BE2C (cell line): ENCODE results near the gene TFEB.
"Not testable (repeated sequence)": the region's sequence is repeated elsewhere in the genome, so short reads cannot be mapped to it uniquely, and the experiment has no call there.

Experiments
- DNase-seq: peaks from one replicate; pipeline ENCODE4 v3.0.0-alpha.2; 2020
- H3K27me3 ChIP-seq: fragments of 250-450 bp; sonication (Bioruptor Pico); 2 replicates; pipeline ENCODE4 v1.5.1; 2020; ENCODE audit warnings: mild to moderate bottlenecking
- H3K36me3 ChIP-seq: fragments of 250-450 bp; sonication (Bioruptor Pico); 2 replicates; pipeline ENCODE4 v1.5.1; 2020; ENCODE audit warnings: mild to moderate bottlenecking
- H3K4me1 ChIP-seq: fragments of 250-450 bp; sonication (Bioruptor Pico); 2 replicates; pipeline ENCODE4 v1.5.1; 2020
- H3K4me3 ChIP-seq: 2 replicates; pipeline ENCODE4 v1.5.1; 2011; ENCODE audit warnings: low read depth, low read length
- H3K9me3 ChIP-seq: fragments of 250-450 bp; sonication (Bioruptor Pico); 2 replicates; pipeline ENCODE4 v1.5.1; 2020
- TF ChIP-seq, protein P1 (sequence below): IDR thresholded peaks from 2 replicates; pipeline ENCODE4 v1.5.1; 2012; ENCODE audit warnings: mild to moderate bottlenecking, low read depth, low read length

TFEB gene

DNA sequence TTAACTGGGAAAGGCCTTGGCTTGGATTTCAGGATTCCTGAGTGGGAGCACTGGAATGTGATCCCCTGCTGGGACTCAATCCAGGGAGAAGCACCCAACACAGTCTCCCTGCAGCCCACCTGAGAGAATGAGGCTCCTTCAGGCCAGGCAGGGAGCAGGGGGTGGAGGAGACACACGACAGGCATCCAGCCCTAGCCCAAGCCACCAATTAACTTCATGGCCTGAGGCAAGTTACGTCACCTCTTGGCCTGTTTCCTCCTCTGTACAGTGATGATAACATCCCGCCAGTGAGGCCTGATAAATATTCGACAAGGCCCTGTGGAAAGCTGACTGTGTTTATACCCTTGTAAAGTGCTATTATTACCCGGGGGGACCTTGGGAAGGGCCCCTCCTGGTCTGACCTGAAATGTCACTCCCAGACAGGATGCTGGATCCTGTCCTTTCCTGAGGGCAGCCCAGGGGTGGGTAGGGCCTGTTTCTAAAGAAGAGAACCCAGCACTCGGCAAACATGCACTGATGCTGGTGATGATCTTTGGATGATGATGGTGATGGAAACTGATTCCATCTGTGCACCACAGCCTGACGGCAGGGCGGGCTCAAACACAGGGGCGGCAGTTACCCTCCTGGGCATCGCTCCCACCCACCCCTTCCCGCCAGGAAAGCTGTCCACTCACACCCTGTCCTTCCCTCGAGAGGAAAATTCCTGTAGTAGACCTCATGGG is 31.9 kb upstream of the TFEB start:
- TF ChIP-seq, protein P1, sequence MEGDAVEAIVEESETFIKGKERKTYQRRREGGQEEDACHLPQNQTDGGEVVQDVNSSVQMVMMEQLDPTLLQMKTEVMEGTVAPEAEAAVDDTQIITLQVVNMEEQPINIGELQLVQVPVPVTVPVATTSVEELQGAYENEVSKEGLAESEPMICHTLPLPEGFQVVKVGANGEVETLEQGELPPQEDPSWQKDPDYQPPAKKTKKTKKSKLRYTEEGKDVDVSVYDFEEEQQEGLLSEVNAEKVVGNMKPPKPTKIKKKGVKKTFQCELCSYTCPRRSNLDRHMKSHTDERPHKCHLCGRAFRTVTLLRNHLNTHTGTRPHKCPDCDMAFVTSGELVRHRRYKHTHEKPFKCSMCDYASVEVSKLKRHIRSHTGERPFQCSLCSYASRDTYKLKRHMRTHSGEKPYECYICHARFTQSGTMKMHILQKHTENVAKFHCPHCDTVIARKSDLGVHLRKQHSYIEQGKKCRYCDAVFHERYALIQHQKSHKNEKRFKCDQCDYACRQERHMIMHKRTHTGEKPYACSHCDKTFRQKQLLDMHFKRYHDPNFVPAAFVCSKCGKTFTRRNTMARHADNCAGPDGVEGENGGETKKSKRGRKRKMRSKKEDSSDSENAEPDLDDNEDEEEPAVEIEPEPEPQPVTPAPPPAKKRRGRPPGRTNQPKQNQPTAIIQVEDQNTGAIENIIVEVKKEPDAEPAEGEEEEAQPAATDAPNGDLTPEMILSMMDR: no peak
- no peaks in the 10 kb centered on the region for H3K9me3 ChIP-seq
- peaks cover 30% of the 10 kb centered on the region for H3K4me1 ChIP-seq
- DNase-seq: peak; percentile 90
- H3K27me3 ChIP-seq: no peaks in the 10 kb centered on the region
- no peaks in the 10 kb centered on the region for H3K36me3 ChIP-seq
- H3K4me3 ChIP-seq: no peak overlapping the region

DNA sequence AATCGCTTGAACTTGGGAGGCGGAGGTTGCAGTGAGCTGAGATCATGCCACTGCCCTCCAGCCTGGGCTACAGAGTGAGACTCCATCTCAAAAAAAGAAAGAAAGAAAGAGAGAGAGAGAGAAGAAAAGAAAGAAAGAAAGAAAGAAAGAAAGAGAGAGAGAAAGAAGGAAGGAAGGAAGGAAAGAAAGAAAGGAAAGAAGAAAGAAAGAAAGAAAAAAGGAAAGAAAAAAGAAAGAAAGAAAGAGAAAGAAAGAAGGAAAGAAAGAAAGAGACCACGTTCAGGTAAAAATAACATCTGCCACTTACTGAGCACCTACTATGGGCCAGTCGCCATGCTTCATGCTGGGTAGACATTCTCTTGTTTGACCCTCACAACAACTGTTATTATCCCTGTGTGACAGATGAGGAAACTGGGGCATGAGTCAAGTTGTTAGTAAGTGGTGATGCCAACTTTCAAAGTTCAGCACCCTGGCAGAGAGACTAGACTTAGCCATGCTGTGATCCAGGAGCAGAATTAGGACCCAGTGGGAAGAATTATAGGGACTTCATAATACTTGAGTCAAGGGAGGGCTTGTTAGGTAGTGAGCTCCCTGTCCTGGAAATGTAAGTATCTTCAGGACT is 30.7 kb upstream of the TFEB start:
- H3K4me1 ChIP-seq: peaks cover 30% of the 10 kb centered on the region
- H3K27me3 ChIP-seq, H3K4me3 ChIP-seq, DNase-seq, H3K36me3 ChIP-seq, H3K9me3 ChIP-seq: not testable (repeated sequence)

DNA sequence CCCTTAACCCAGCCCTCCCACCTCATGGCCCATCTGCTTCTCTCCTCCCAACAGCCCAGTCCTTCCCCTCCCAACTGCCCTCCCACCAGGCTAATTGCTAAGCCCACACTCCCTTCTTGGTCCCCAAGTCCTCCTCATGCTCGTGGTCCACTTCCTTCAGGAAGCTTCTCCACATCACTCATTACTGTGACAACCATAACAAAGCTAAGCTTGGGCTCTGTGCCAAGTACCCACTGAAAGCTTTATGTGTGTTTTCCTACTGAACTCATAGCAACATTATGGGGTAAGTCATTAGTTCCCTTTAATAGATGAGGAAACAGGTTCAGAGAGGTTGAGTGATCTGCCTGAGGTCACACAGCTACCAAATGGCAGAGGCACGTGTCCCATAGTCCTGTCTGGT is 28.1 kb upstream of the TFEB start:
- TF ChIP-seq, protein P1: no peak
- no peak for DNase-seq
- Histone ChIP-seq H3K4me3 (no peak overlapping the region), H3K27me3 (no peaks in the 10 kb centered on the region), H3K4me1 (peaks cover 24% of the 10 kb centered on the region), H3K36me3 (no peaks in the 10 kb centered on the region), H3K9me3 (no peaks in the 10 kb centered on the region)

DNA sequence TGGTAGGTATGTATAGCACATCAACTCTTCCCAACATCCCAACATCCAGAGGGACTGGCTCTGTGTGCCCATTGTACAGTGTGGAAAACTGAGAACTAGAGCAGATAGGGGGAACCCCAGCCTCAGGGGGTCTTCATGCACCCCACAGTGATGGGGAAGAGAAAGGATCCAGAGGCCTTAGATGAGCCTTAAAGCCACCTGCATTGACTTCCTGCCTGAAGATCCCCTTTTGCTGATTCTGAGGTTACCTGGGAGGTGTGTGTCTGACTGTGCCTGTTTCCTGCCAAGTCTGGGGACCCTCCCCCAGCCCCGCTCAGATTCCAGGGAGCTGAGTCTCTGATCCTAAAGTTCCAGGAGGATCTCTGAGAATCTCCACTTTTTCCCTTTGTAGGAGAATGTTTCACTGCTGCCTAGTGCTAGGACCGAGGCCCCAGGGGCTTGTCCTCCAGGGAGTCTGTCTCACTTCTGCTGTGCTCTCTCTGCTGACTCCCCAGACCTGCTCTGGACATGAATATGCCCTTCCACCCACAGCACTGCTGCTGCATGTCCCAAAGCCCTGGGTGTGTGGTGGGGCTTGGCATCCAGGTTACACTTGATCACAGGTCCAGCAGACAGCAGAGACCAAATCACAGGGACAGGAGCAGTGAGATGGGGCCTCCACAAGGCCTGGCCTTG is 24.6 kb upstream of the TFEB start:
- TF ChIP-seq, protein P1: no peak
- H3K9me3 ChIP-seq: no peaks in the 10 kb centered on the region; the same call in 1 of the 2 replicates
- DNase-seq: no peak
- peaks cover 3% of the 10 kb centered on the region; the same call in 1 of the 2 replicates for H3K4me1 ChIP-seq
- no peaks in the 10 kb centered on the region for H3K27me3 ChIP-seq
- no peaks in the 10 kb centered on the region for H3K36me3 ChIP-seq
- no peak overlapping the region for H3K4me3 ChIP-seq

DNA sequence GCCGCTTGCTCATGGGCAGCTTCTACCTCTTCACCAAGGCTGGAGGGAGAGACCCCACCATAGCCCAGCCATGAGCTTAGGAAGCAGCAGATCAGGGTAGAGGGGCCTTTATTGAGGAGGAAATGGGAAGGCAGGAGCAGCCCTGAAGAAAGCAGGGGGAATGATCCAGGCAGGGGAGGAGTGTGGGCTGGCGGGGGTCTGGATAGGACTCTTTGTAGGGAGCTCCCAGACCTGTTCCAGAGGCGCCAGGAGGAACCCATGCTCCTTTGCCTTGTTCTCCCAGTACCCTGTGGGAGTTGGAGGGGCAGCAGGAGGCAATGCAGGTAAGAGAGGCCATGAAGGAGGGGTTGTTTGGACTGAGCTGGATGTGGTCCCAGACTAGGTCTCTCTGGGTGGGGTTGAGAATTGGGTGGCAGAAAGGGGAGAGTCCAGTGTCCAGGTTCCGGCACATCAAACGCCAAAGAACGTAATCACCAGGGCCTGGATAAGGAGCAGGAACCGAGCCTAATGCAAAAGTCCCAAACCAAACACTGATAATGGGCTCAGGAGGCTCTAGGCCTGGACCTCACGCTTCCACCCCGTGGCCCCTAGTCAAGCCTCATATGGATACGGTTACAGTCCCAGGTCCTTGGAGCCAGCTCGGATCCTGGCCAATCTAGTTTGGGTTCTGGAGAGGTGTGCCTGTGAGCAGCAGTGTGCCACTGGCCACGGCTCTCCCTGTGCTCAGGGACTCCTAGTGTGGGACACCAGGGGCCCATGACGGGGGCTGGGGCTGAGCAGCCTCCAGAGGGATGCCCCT is 23.9 kb upstream of the TFEB start:
- Histone ChIP-seq H3K27me3 (no peaks in the 10 kb centered on the region), H3K4me1 (peaks cover 2% of the 10 kb centered on the region; the same call in 1 of the 2 replicates), H3K9me3 (no peaks in the 10 kb centered on the region; the same call in 1 of the 2 replicates), H3K36me3 (no peaks in the 10 kb centered on the region), H3K4me3 (no peak overlapping the region)
- TF ChIP-seq, protein P1: no peak
- no peak for DNase-seq

DNA sequence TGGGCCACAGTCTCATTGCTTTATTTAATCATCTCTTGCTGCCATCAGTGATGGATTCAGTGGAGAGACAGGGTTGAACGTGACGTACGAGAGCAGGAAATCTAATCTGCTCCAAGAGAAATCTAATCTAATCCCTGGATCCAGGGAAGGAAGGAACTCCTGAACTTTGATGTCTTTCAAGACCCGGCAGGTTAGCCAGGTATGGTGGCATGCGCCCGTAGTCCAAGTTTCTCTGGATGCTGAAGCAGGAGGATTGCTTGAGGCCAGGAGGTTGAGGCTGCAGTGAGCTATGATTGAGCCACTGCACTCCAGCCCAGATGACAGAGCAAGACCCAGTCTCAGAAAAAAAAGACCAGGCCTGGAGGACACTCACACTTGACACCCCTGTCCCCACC is 23.2 kb upstream of the TFEB start:
- Histone ChIP-seq H3K4me3 (no peak overlapping the region), H3K36me3 (no peaks in the 10 kb centered on the region), H3K4me1 (no peaks in the 10 kb centered on the region; the same call in 1 of the 2 replicates), H3K27me3 (no peaks in the 10 kb centered on the region), H3K9me3 (no peaks in the 10 kb centered on the region; the same call in 1 of the 2 replicates)
- TF ChIP-seq, protein P1: no peak
- DNase-seq: no peak
